CD4-positive, alpha-beta memory T cell (primary cell): ENCODE results near the gene ALDOA. TPM values are rescaled to one million over a fixed set of nuclear protein-coding genes. Genes with fewer than 3 reads are reported as not detected.

Experiments
- CTCF ChIA-PET: fragments of 350-600 bp; sonication (Branson Sonifier 250); formaldehyde crosslinking; loops from one replicate; lab custom pipeline; 2021; ENCODE audit warnings: inconsistent platforms; ENCODE audit not compliant: partially characterized antibody; lab: Charles Lee
- POLR2A ChIA-PET: fragments of 350-600 bp; sonication (Branson Sonifier 250); formaldehyde crosslinking; loops from one replicate; lab custom pipeline; 2021; ENCODE audit not compliant: partially characterized antibody; lab: Charles Lee
- DNase-seq, 5 donors: peaks; one replicate each; pipeline versions ENCODE4 v3.0.0 to v3.0.0-alpha.2; 2020 to 2022; ENCODE audit warnings: mixed read lengths in 1 of 5
- H3K27ac ChIP-seq: one replicate; pipeline ENCODE4 v1.7.0; 2013; ENCODE audit warnings: low read depth, low read length
- H3K27me3 ChIP-seq: 2 replicates; pipeline ENCODE4 v1.7.0; 2013; ENCODE audit warnings: mild to moderate bottlenecking, low read length, moderate library complexity; ENCODE audit not compliant: insufficient read depth
- H3K36me3 ChIP-seq: 2 replicates; pipeline ENCODE4 v1.7.0; 2013; ENCODE audit warnings: mild to moderate bottlenecking, low read length, moderate library complexity; ENCODE audit not compliant: insufficient read depth
- H3K4me1 ChIP-seq: 2 replicates; pipeline ENCODE4 v1.7.0; 2013; ENCODE audit warnings: mild to moderate bottlenecking, low read length, moderate library complexity; ENCODE audit not compliant: insufficient read depth
- H3K4me3 ChIP-seq, 2 donors: one replicate each; pipeline ENCODE4 v1.7.0; 2013; ENCODE audit warnings: low read length in 2 of 2, mild to moderate bottlenecking in 1 of 2
- H3K9me3 ChIP-seq, 2 donors: one replicate each; pipeline ENCODE4 v1.7.0; 2013; ENCODE audit warnings: low read length in 2 of 2, control low read depth in 1 of 2; ENCODE audit not compliant: control insufficient read depth in 1 of 2
- H3K27ac Mint-ChIP-seq, 7 donors: one replicate each; pipeline ENCODE4 v1.8.0; 2020 to 2021; ENCODE audit warnings: mixed read lengths in 7 of 7, mild to moderate bottlenecking in 6 of 7, inconsistent platforms in 3 of 7, moderate library complexity in 3 of 7
- H3K27me3 Mint-ChIP-seq, 2 donors: one replicate each; pipeline ENCODE4 v1.8.0; 2020 to 2021; ENCODE audit warnings: mixed read lengths in 2 of 2
- H3K36me3 Mint-ChIP-seq, 2 donors: one replicate each; pipeline ENCODE4 v1.8.0; 2020 to 2021; ENCODE audit warnings: mixed read lengths in 2 of 2, inconsistent platforms in 1 of 2, mild to moderate bottlenecking in 1 of 2
- H3K4me1 Mint-ChIP-seq, 4 donors: one replicate each; pipeline ENCODE4 v1.8.0; 2020 to 2021; ENCODE audit warnings: mixed read lengths in 4 of 4, mild to moderate bottlenecking in 1 of 4
- H3K4me3 Mint-ChIP-seq, 8 donors: one replicate each; pipeline ENCODE4 v1.8.0; 2020 to 2021; ENCODE audit warnings: mixed read lengths in 8 of 8, mild to moderate bottlenecking in 7 of 8, moderate library complexity in 6 of 8, inconsistent platforms in 3 of 8
- H3K9me3 Mint-ChIP-seq, 8 donors: one replicate each; pipeline ENCODE4 v1.8.0; 2020 to 2021; ENCODE audit warnings: mixed read lengths in 8 of 8, mild to moderate bottlenecking in 5 of 8, inconsistent platforms in 3 of 8, moderate library complexity in 1 of 8
- intact Hi-C: fragments of 100-400 bp; cut with micrococcal nuclease; formaldehyde crosslinking; loops from one replicate; pipeline ENCODE4 v1.15.1; 2023
- polyA plus RNA-seq, 2 donors: library from polyadenylated mRNA; unstranded; fragments of 300-500 nt; fragmentation: Illumina TruSeq; gene quantifications; one replicate each; pipeline ENCODE4 v1.2.3, GENCODE V29; 2021
- total RNA-seq, 2 experiments: library from RNA; stranded (reverse); gene quantifications; one replicate each; pipeline ENCODE4 v1.2.3, GENCODE V29; 2021

The ALDOA gene
- total and polyA plus RNA-seq, 4 experiments from 2014 or later, result 558 to 1,115 (median 811) TPM

DNA sequence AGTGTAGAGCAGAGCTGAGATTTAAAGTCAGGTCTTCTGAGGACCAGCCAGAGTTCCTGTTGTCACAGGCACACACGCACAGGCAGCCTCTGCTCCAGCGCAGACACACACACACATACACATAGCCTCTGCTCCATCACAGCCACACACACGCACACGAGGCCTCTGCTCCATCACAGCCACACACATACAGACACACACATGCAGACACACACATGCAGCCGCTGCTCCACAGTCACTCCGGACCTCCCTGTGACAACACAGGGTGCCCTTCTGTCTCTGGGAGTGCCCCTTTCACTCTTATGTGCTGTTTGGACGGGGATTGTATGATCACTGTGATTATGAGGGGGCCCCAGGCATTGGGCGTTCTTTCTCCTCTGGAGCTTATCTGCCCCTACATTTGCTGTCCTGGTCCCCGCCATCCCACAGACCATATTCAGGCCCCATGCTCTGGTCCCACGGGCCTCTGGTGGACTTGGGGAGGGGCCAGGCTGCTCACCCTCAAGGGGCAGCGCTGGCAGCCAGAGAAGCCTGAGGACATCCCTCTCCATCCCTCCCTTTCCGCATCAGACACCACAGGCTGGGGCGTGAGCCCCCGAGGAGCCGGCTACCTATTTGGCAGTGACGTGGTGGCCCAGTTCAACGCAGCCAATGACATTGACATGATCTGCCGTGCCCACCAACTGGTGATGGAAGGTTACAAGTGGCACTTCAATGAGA, 18.7 kb downstream of the ALDOA start:
- no peaks in the 10 kb centered on the region for H3K27me3 Mint-ChIP-seq
- ChIA-PET POLR2A (interaction anchor here (0.6 to 13.6 kb wide), 3 partner anchors 11 to 102 kb away, joined by 3 to 404 read pairs (median 4); partner anchors contain the start of genes ALDOA and PPP4C), CTCF (interaction anchor here (1.4 kb wide), 1 partner anchor 8 kb away, joined by 3 read pairs; no protein-coding TSS in a partner anchor)
- H3K9me3 Mint-ChIP-seq, result no peaks in the 10 kb centered on the region
- no peak overlapping the region for H3K27ac ChIP-seq
- H3K27ac Mint-ChIP-seq, result peak overlapping the region in 4 of 7 donors; percentile 14 to 83 (median 60)
- H3K36me3 ChIP-seq, result peaks cover 43% of the 10 kb centered on the region
- intact Hi-C loops, result no loop called here
- H3K4me3 Mint-ChIP-seq, result no peak overlapping the region
- H3K9me3 ChIP-seq, result no peaks in the 10 kb centered on the region
- H3K27me3 ChIP-seq, result no peaks in the 10 kb centered on the region
- no peak for DNase-seq
- H3K36me3 Mint-ChIP-seq, result peaks cover 28 to 40% of the 10 kb centered on the region in 2 donors
- H3K4me1 ChIP-seq, result no peaks in the 10 kb centered on the region
- H3K4me3 ChIP-seq, result no peak overlapping the region
- peaks cover 4 to 20% (median 11%) of the 10 kb centered on the region in 4 donors for H3K4me1 Mint-ChIP-seq

DNA sequence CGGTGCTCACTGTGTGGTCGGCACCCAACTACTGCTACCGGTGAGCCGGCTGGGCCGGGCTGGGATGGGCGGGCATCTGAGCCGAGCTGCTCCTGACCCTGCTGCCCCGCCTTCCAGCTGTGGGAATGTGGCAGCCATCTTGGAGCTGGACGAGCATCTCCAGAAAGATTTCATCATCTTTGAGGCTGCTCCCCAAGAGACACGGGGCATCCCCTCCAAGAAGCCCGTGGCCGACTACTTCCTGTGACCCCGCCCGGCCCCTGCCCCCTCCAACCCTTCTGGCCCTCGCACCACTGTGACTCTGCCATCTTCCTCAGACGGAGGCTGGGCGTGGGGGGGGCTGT, 19.2 kb downstream of the ALDOA start:
- no peak overlapping the region for H3K4me3 Mint-ChIP-seq
- Histone ChIP-seq H3K4me1 (peaks cover under 1% of the 10 kb centered on the region), H3K27me3 (no peaks in the 10 kb centered on the region), H3K9me3 (no peaks in the 10 kb centered on the region), H3K36me3 (peaks cover 38% of the 10 kb centered on the region), H3K4me3 (no peak overlapping the region), H3K27ac (no peak overlapping the region)
- POLR2A ChIA-PET, result interaction anchor here (1.5 to 13.6 kb wide), 2 partner anchors 12 to 101 kb away, joined by 4 to 404 read pairs; partner anchors contain the start of genes ALDOA and PPP4C
- no peaks in the 10 kb centered on the region for H3K27me3 Mint-ChIP-seq
- CTCF ChIA-PET, result interaction anchor here (1.4 kb wide), 1 partner anchor 7 kb away, joined by 3 read pairs; no protein-coding TSS in a partner anchor
- H3K4me1 Mint-ChIP-seq, result peaks cover 2 to 20% (median 11%) of the 10 kb centered on the region in 4 donors
- H3K36me3 Mint-ChIP-seq, result peaks cover 23 to 35% of the 10 kb centered on the region in 2 donors
- intact Hi-C loops, result loop anchor here (5.0 kb wide), 1 partner anchor 38 kb away; the partner anchor contains the start of gene MAPK3
- no peak for DNase-seq
- no peaks in the 10 kb centered on the region for H3K9me3 Mint-ChIP-seq
- H3K27ac Mint-ChIP-seq, result no peak overlapping the region

DNA sequence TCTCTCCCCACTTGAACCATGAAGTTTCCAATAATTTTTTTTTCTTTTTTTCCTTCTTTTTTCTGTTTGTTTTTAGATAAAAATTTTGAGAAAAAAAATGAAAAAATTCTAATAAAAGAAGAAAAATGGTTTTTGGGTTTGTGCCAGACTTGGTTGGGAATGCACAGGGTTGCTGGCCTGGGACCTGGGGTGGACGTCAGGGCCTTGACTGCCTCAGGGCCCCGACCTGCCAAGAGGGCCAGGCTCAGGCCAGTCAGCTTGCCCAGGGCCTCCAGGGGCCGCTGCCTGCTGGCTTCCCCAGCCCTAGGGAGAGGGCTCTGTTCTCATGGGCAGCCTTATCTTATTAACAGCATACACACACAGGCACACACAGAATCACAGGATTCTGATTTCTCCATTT, 19.7 kb downstream of the ALDOA start:
- no peaks in the 10 kb centered on the region for H3K9me3 Mint-ChIP-seq
- intact Hi-C loops, result loop anchor here (5.0 kb wide), 1 partner anchor 37 kb away; the partner anchor contains the start of gene MAPK3
- H3K4me3 Mint-ChIP-seq, result no peak overlapping the region
- peaks cover 21 to 33% of the 10 kb centered on the region in 2 donors for H3K36me3 Mint-ChIP-seq
- no peak overlapping the region for H3K27ac ChIP-seq
- H3K4me1 Mint-ChIP-seq, result peaks cover 6 to 23% (median 15%) of the 10 kb centered on the region in 4 donors
- no peaks in the 10 kb centered on the region for H3K9me3 ChIP-seq
- H3K27me3 Mint-ChIP-seq, result no peaks in the 10 kb centered on the region
- ChIA-PET POLR2A (interaction anchor here (1.5 to 13.6 kb wide), 2 partner anchors 12 to 101 kb away, joined by 4 to 404 read pairs; partner anchors contain the start of genes ALDOA and PPP4C), CTCF (no interaction called here)
- peaks cover 5% of the 10 kb centered on the region for H3K4me1 ChIP-seq
- no peak for DNase-seq
- no peak overlapping the region for H3K27ac Mint-ChIP-seq
- H3K4me3 ChIP-seq, result no peak overlapping the region
- peaks cover 36% of the 10 kb centered on the region for H3K36me3 ChIP-seq
- no peaks in the 10 kb centered on the region for H3K27me3 ChIP-seq

DNA sequence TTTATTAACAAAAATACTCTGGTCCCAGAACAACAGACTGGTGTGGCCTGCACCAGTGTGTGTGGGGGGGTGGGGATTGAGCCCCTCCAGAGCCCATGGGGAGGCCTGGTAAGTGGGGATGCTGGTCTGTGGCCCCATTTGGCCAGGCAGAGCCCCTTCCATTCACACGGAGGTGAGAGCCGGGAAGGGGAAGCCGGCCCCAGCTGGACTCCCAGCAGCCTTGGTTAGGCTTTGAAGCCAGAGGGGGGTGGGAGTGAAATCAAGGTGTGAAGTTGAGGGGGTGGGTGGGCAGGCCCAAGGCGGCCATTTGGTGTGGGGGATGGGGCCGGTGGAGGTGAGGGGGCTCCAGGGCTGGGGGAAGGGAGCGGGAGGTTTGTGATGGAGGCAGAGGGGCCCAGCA, 20.3 kb downstream of the ALDOA start:
- H3K4me1 Mint-ChIP-seq, result peaks cover 8 to 27% (median 18%) of the 10 kb centered on the region in 4 donors
- POLR2A ChIA-PET, result interaction anchor here (1.5 to 13.6 kb wide), 2 partner anchors 13 to 100 kb away, joined by 4 to 404 read pairs; partner anchors contain the start of genes ALDOA and PPP4C

DNA sequence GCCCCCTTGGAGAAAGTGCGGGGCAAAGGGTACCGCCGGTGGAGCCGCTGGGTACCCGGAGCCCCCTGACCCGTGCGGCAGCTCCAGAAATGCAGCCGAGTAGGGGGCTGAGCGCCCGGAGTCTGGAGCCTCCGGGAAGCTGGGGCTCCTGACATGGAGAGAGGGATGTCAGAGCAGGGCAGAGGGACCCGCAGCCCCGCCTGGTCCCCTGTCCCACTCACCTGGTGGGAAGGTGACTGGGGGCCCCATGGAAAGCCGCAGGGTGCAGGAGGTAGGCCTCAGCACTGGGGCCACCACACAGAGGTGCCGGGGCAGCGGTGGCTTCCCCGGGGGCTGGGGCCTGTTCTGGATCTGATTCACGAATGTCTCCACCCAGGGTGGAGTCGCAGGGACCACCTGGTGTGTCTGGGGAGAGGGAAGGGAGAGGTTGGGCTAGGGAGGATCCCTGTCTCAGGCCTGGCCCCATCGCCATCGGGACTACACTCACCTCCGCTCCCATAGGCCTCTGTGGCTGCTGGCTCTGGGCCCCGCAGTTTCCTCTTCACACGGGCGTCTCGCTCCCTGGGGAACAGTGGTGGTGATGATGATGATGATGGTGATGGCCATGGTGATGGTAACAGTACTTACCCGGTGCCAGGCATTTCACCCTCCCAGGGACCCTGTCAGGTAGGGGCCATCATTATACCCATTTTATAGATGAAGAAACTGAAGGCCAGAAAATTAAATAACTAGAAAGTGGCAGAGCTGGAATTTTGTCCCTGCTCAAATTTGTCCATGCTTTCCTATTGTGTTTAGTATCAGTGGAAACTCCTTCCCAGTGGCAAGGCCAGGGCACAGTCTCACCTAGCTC, 21.0 kb downstream of the ALDOA start:
- no peak for DNase-seq
- no peak overlapping the region for H3K4me3 ChIP-seq
- peaks cover 18% of the 10 kb centered on the region for H3K4me1 ChIP-seq
- ChIA-PET POLR2A (interaction anchor here (13.6 kb wide), 1 partner anchor 13 kb away, joined by 404 read pairs; the partner anchor contains the start of genes ALDOA and PPP4C), CTCF (no interaction called here)
- H3K36me3 ChIP-seq, result peaks cover 28% of the 10 kb centered on the region
- Mint-ChIP-seq H3K27me3 (no peaks in the 10 kb centered on the region), H3K27ac (peak overlapping the region in 4 of 7 donors; percentile 22 to 61 (median 40)), H3K36me3 (peaks cover 21 to 28% of the 10 kb centered on the region in 2 donors), H3K9me3 (no peaks in the 10 kb centered on the region), H3K4me1 (peaks cover 8 to 28% (median 18%) of the 10 kb centered on the region in 4 donors), H3K4me3 (no peak overlapping the region)
- no peaks in the 10 kb centered on the region for H3K27me3 ChIP-seq
- no peaks in the 10 kb centered on the region for H3K9me3 ChIP-seq
- H3K27ac ChIP-seq, result no peak overlapping the region
- intact Hi-C loops, result loop anchor here (5.0 kb wide), 1 partner anchor 36 kb away; the partner anchor contains the start of gene MAPK3

More for the DNA sequence above, 20.3 kb downstream of the ALDOA start:
- H3K4me1 ChIP-seq, result peaks cover 11% of the 10 kb centered on the region
- H3K27ac Mint-ChIP-seq, result no peak overlapping the region
- no peaks in the 10 kb centered on the region for H3K9me3 Mint-ChIP-seq
- CTCF ChIA-PET, result no interaction called here
- H3K36me3 ChIP-seq, result peaks cover 34% of the 10 kb centered on the region
- H3K27me3 ChIP-seq, result no peaks in the 10 kb centered on the region
- H3K9me3 ChIP-seq, result no peaks in the 10 kb centered on the region
- no peak for DNase-seq
- H3K27me3 Mint-ChIP-seq, result no peaks in the 10 kb centered on the region
- H3K27ac ChIP-seq, result no peak overlapping the region
- intact Hi-C loops, result loop anchor here (5.0 kb wide), 1 partner anchor 36 kb away; the partner anchor contains the start of gene MAPK3
- no peak overlapping the region for H3K4me3 ChIP-seq
- H3K36me3 Mint-ChIP-seq, result peaks cover 21 to 31% of the 10 kb centered on the region in 2 donors
- no peak overlapping the region for H3K4me3 Mint-ChIP-seq

DNA sequence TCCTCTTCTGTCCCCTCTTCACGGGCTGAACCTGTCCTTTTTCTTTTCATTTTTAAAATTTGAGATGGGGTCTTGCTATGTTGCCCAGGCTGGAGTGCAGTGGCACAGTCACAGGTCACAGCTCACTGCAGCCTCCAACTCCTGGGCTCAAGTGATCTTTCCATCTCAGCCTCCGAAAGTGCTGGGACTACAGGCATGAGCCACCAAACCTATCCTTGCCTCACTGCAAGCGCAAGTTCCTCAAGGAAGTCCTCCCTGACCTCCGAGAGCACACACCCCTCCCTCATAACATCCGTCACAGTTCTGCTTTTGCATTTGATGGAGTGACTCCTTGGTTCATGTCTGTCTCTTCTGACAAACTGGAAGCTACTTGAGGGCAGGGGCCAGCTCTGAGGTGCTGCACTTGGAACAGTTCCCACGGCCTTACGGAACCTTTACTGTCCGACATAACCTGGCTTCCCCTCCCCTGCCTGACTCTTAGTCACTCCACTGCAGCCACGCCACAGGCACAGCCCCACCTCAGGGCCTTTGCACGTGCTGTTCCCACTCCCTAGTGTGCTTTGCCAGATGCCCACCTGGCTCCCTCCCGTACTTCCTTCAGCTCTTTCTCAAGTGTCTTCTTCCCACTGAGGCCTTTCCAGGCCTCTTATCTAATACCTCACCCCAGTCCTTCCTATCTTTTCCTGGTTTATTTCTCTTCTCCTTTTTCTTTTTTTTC, 21.8 kb downstream of the ALDOA start:
- H3K36me3 ChIP-seq, result peaks cover 23% of the 10 kb centered on the region
- no peaks in the 10 kb centered on the region for H3K27me3 Mint-ChIP-seq
- peaks cover 24% of the 10 kb centered on the region for H3K4me1 ChIP-seq
- H3K27ac ChIP-seq, result no peak overlapping the region
- no peaks in the 10 kb centered on the region for H3K9me3 ChIP-seq
- H3K4me1 Mint-ChIP-seq, result peaks cover 12 to 36% (median 21%) of the 10 kb centered on the region in 4 donors
- intact Hi-C loops, result loop anchor here (5.0 kb wide), 1 partner anchor 35 kb away; the partner anchor contains the start of gene MAPK3
- no peaks in the 10 kb centered on the region for H3K27me3 ChIP-seq
- DNase-seq, result no peak
- H3K4me3 ChIP-seq, result no peak overlapping the region
- peak overlapping the region in 2 of 8 donors; percentile 25 to 58 for H3K4me3 Mint-ChIP-seq
- POLR2A ChIA-PET, result interaction anchor here (13.6 kb wide), 1 partner anchor 14 kb away, joined by 404 read pairs; the partner anchor contains the start of genes ALDOA and PPP4C
- CTCF ChIA-PET, result no interaction called here
- no peaks in the 10 kb centered on the region for H3K9me3 Mint-ChIP-seq
- peaks cover 16 to 27% of the 10 kb centered on the region in 2 donors for H3K36me3 Mint-ChIP-seq
- H3K27ac Mint-ChIP-seq, result peak overlapping the region in 4 of 7 donors; percentile 19 to 82 (median 44)
